Activated CD8-positive, alpha-beta T cell treated with anti-CD3 and anti-CD28 coated beads, Interleukin-2, amount 10 ng/mL, durations not matched to agents 7 days and 5 days (primary cell): ENCODE results near the gene ZSWIM6. TPM values are rescaled to one million over a fixed set of nuclear protein-coding genes. Genes with fewer than 3 reads are reported as not detected.

Source experiments
- ATAC-seq: fragments of 150-1000 bp; cut with Tn5 transposase; one replicate; pipeline ENCODE4 v1.10.0; 2021; ENCODE audit warnings: moderate library complexity
- CTCF ChIA-PET: fragments of 350-600 bp; sonication (Branson Sonifier 250); formaldehyde crosslinking; loops from one replicate; lab custom pipeline; 2021; ENCODE audit warnings: antibody characterized with exemption; lab: Charles Lee
- POLR2A ChIA-PET: fragments of 350-600 bp; sonication (Branson Sonifier 250); formaldehyde crosslinking; loops from one replicate; lab custom pipeline; 2021; ENCODE audit warnings: antibody characterized with exemption; lab: Charles Lee
- DNase-seq: peaks from one replicate; pipeline ENCODE4 v3.0.0-alpha.2; 2020
- H3K27ac Mint-ChIP-seq: one replicate; pipeline ENCODE4 v1.8.0; 2021; ENCODE audit warnings: mild to moderate bottlenecking, mixed read lengths
- H3K27me3 Mint-ChIP-seq: one replicate; pipeline ENCODE4 v1.8.0; 2021; ENCODE audit warnings: low read depth, mixed read lengths
- H3K36me3 Mint-ChIP-seq: one replicate; pipeline ENCODE4 v1.8.0; 2021; ENCODE audit warnings: low read depth, mixed read lengths
- H3K4me1 Mint-ChIP-seq: one replicate; pipeline ENCODE4 v1.8.0; 2021; ENCODE audit warnings: low read depth, mixed read lengths
- H3K4me3 Mint-ChIP-seq: one replicate; pipeline ENCODE4 v1.8.0; 2021; ENCODE audit warnings: mild to moderate bottlenecking, mixed read lengths
- H3K9me3 Mint-ChIP-seq: one replicate; pipeline ENCODE4 v1.8.0; 2022; ENCODE audit warnings: mixed read lengths; ENCODE audit not compliant: insufficient read depth
- total RNA-seq, 2 experiments: library from RNA; stranded (reverse); gene quantifications; one replicate each; pipeline ENCODE4 v1.2.3, GENCODE V29; 2021

The ZSWIM6 gene
- total RNA-seq, 2 experiments from 2014 or later = 2.5 to 2.6 TPM

DNA sequence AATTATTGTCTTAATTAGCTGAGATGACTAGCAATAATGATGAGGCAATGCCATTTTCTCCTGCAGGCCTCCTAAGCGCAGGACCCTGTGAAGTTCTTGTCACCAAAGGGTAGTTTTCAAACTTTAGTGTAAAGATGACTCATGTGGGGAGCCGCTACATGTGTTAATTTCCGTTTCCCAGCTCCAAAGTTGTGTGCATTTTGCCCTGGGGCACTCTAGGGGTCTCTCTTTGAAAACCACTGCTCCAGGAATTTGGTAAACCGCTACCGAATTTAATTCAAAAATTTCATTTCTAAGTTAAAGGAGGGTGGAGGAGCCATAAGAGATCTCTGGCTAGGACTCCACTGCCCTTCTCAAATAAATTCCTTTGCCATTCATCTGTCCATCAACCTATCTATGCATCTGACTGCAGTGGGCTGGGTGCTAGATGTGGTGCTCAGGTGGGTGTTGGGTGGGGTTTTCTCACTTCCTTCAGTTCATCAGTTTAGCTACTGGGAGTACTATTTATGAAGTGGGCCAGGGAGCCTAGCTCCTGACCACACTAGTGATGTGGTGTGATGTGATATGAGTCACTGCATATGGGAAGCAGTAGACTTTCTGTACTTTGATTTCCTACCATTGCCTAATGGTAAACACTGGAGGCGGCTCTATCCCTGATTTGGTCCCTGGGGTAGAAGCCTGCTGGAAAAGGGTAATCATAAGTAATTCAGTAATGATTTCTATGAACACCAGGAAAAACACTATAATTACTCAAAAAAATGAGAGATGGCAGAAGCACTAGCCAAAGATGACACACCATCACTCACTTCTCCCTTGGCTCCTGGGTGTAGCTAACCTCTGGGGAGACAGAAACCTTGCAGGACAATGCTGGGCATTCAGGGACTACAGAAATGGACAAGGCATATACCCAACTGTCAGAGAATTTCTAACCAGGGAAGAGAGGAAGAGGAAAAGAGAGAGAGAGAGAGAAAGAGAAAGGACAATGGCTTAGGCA is 4.0 kb upstream of the ZSWIM6 start:
- no peaks in the 10 kb centered on the region for H3K9me3 Mint-ChIP-seq
- H3K27ac Mint-ChIP-seq = no peak overlapping the region
- ChIA-PET CTCF (no interaction called here), POLR2A (interaction anchor here (0.7 kb wide), 1 partner anchor 19 kb away, joined by 3 read pairs; no protein-coding TSS in a partner anchor)
- H3K4me1 Mint-ChIP-seq = peaks cover 36% of the 10 kb centered on the region
- H3K4me3 Mint-ChIP-seq = no peak overlapping the region
- no peaks in the 10 kb centered on the region for H3K36me3 Mint-ChIP-seq
- peaks cover 35% of the 10 kb centered on the region for H3K27me3 Mint-ChIP-seq
- ATAC-seq (no peak), DNase-seq (peak; percentile 41)

GRCh38 chr5:61328791-61329549 is 3.1 kb upstream of the ZSWIM6 start:
- ATAC-seq (no peak), DNase-seq (no peak)
- H3K36me3 Mint-ChIP-seq = peaks cover 1% of the 10 kb centered on the region
- POLR2A ChIA-PET = no interaction called here
- H3K4me3 Mint-ChIP-seq = no peak overlapping the region
- H3K27ac Mint-ChIP-seq = no peak overlapping the region
- peaks cover 35% of the 10 kb centered on the region for H3K4me1 Mint-ChIP-seq
- peaks cover 33% of the 10 kb centered on the region for H3K27me3 Mint-ChIP-seq
- CTCF ChIA-PET = no interaction called here
- no peaks in the 10 kb centered on the region for H3K9me3 Mint-ChIP-seq

- no peak for DNase-seq
- Mint-ChIP-seq H3K27me3 (peaks cover 39% of the 10 kb centered on the region), H3K27ac (no peak overlapping the region), H3K9me3 (no peaks in the 10 kb centered on the region), H3K36me3 (peaks cover 5% of the 10 kb centered on the region), H3K4me3 (peak overlapping the region; percentile 75), H3K4me1 (peaks cover 42% of the 10 kb centered on the region)
- no peak for ATAC-seq
- ChIA-PET POLR2A (no interaction called here), CTCF (interaction anchor here (2.6 kb wide), 1 partner anchor 274 kb away, joined by 10 read pairs; no protein-coding TSS in a partner anchor)
Measured at GRCh38 chr5:61329550-61330128, 2.4 kb upstream of the ZSWIM6 start.

GRCh38 chr5:61330341-61330844 is 1.7 kb upstream of the ZSWIM6 start:
- Mint-ChIP-seq H3K27me3 (peaks cover 43% of the 10 kb centered on the region), H3K36me3 (peaks cover 7% of the 10 kb centered on the region), H3K4me3 (peak overlapping the region; percentile 75), H3K9me3 (no peaks in the 10 kb centered on the region), H3K27ac (no peak overlapping the region), H3K4me1 (peaks cover 44% of the 10 kb centered on the region)
- POLR2A ChIA-PET = interaction anchor here (1.3 to 1.5 kb wide), 2 partner anchors 9 to 25 kb away, joined by 4 read pairs; no protein-coding TSS in a partner anchor
- ATAC-seq (no peak), DNase-seq (peak; percentile 35)
- CTCF ChIA-PET = interaction anchor here (2.0 to 2.6 kb wide), 4 partner anchors 45 to 328 kb away, joined by 4 to 10 read pairs (median 8); no protein-coding TSS in a partner anchor

DNA sequence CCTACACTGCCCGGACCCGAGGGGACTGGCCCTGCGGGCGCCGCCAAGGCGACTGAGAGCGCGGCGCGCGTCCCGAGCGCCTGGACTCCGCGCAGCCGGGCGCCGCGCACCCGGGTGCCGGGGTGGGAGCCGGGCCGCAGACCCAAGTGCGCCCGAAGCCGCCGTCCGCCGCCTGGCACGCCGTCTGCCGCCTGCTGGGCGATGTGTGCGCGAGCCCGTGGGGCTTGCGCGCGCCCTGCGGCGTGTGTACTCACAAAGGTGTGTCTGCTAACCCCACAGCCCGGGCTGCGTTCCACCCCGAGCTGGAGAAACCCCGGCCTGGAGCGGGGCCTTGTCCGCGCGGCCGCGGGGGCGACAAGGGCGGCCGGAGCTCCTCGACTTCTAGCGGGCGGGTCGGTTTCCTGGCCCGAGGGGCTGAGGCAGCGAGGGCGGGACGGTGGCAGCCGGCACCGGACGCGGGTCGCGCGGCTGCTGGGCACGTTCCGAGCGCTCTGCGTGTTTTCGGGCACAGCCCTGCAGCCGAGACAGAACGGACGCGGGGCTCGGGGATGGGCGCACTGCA is 1.1 kb upstream of the ZSWIM6 start:
- Mint-ChIP-seq H3K4me3 (peak overlapping the region; percentile 87), H3K9me3 (no peaks in the 10 kb centered on the region), H3K27me3 (peaks cover 43% of the 10 kb centered on the region), H3K36me3 (peaks cover 7% of the 10 kb centered on the region), H3K4me1 (peaks cover 44% of the 10 kb centered on the region), H3K27ac (no peak overlapping the region)
- DNase-seq (peak; percentile 69), ATAC-seq (peak; percentile 24)
- ChIA-PET POLR2A (interaction anchor here (0.8 to 1.5 kb wide), 7 partner anchors 9 to 168 kb away, joined by 3 to 5 read pairs (median 4); no protein-coding TSS in a partner anchor), CTCF (interaction anchor here (1.1 to 2.6 kb wide), 9 partner anchors 12 to 327 kb away, joined by 3 to 10 read pairs (median 4); no protein-coding TSS in a partner anchor)

- H3K36me3 Mint-ChIP-seq = peaks cover 11% of the 10 kb centered on the region
- CTCF ChIA-PET = interaction anchor here (2.4 kb wide), 1 partner anchor 47 kb away, joined by 7 read pairs; no protein-coding TSS in a partner anchor
- DNase-seq = peak; percentile 55
- no peaks in the 10 kb centered on the region for H3K9me3 Mint-ChIP-seq
- peaks cover 42% of the 10 kb centered on the region for H3K4me1 Mint-ChIP-seq
- H3K27me3 Mint-ChIP-seq = peaks cover 37% of the 10 kb centered on the region
- POLR2A ChIA-PET = interaction anchor here (1.0 kb wide), 2 partner anchors 11 to 169 kb away, joined by 4 to 5 read pairs; no protein-coding TSS in a partner anchor
- peak overlapping the region; percentile 87 for H3K4me3 Mint-ChIP-seq
- peak overlapping the region; percentile 94 for H3K27ac Mint-ChIP-seq
- peak; percentile 4 for ATAC-seq
Measured at GRCh38 chr5:61332358-61332749, 296 bp downstream of the ZSWIM6 start.

DNA sequence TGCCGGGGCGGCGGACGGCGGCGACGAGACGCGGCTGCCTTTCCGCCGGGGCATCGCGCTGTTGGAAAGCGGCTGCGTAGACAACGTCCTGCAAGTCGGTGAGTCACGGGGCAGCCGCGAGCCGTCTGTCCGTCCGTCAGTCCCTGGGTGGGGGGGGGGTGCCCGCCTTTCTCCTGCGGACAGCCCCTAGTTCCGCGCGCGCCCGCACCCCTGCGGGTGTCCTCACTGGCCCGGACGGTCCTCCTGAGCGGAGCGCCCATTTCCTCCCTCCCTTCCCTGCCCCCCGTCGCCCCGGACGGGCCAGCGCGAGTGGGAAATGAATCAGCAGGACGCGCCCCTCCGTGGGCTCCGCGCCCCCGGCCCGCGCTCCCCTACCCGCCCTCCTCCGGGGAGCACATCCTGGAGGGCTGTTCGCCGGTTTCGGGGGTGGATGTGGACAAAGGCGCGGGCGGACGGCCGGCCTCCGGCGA is 828 bp downstream of the ZSWIM6 start:
- no peak for ATAC-seq
- Mint-ChIP-seq H3K36me3 (peaks cover 11% of the 10 kb centered on the region), H3K27me3 (peaks cover 37% of the 10 kb centered on the region), H3K9me3 (no peaks in the 10 kb centered on the region), H3K4me3 (peak overlapping the region; percentile 76), H3K4me1 (peaks cover 37% of the 10 kb centered on the region), H3K27ac (no peak overlapping the region)
- ChIA-PET POLR2A (no interaction called here), CTCF (no interaction called here)
- DNase-seq = peak; percentile 33

DNA sequence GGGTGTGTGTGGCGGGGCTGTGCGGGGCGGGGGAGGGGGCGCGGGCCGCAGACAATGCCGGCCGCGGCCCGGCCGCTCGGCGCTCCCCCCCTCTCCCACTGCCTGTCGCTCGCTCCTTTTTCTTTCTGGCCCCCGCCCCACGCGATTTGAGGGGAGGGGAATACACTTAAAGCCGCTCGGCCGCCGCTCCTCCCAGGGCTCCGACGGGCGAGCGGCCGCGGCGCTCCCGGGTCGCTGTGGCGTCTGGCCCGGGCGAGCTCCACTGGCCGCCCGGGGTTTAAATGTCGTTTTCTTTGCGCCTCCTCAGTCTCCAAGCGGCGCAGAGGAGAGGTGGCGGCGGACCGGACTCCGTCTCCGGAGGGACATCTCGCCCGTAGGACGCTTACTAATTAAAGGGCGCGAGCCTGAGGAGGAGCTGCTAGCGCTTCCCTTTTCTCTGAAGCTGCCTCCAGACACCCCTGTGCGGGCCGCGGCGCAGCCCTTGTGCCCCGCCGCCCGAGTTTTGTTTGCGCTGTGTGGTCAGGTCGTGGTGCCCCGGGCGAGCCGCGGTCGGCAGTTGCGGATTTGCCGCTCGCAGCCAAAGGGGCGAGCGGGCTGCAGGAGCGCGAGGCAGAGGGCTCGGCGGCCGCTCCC is 1.4 kb downstream of the ZSWIM6 start:
- H3K4me3 Mint-ChIP-seq = peak overlapping the region; percentile 76
- H3K27ac Mint-ChIP-seq = peak overlapping the region; percentile 46
- no peak for ATAC-seq
- CTCF ChIA-PET = no interaction called here
- peaks cover 36% of the 10 kb centered on the region for H3K27me3 Mint-ChIP-seq
- peak; percentile 29 for DNase-seq
- peaks cover 31% of the 10 kb centered on the region for H3K4me1 Mint-ChIP-seq
- peaks cover 11% of the 10 kb centered on the region for H3K36me3 Mint-ChIP-seq
- POLR2A ChIA-PET = interaction anchor here (0.7 kb wide), 1 partner anchor 75 kb away, joined by 3 read pairs; no protein-coding TSS in a partner anchor
- no peaks in the 10 kb centered on the region for H3K9me3 Mint-ChIP-seq

GRCh38 chr5:61333954-61334867 is 2.2 kb downstream of the ZSWIM6 start:
- DNase-seq = no peak
- peak overlapping the region; percentile 76 for H3K4me3 Mint-ChIP-seq
- no peak overlapping the region for H3K27ac Mint-ChIP-seq
- H3K27me3 Mint-ChIP-seq = peaks cover 28% of the 10 kb centered on the region
- no peaks in the 10 kb centered on the region for H3K9me3 Mint-ChIP-seq
- H3K4me1 Mint-ChIP-seq = peaks cover 23% of the 10 kb centered on the region
- peaks cover 11% of the 10 kb centered on the region for H3K36me3 Mint-ChIP-seq
- ChIA-PET CTCF (no interaction called here), POLR2A (interaction anchor here (0.7 kb wide), 1 partner anchor 74 kb away, joined by 3 read pairs; no protein-coding TSS in a partner anchor)
- no peak for ATAC-seq
